Mesenchymal stem cell (in vitro differentiated cells and primary cell): ENCODE data around the gene TBC1D22A.

Experiments used
- DNase-seq: peaks from one replicate; pipeline ENCODE4 v3.0.0-alpha.2; 2013
- H2AFZ ChIP-seq: one replicate; pipeline ENCODE4 v1.6.1; 2013; ENCODE audit warnings: low read depth, mild to moderate bottlenecking, control low read depth, inconsistent platforms, low read length, moderate library complexity
- H2AK5ac ChIP-seq: 2 replicates; pipeline ENCODE4 v1.6.1; 2013; ENCODE audit warnings: low read length, moderate library complexity, mild to moderate bottlenecking, inconsistent platforms; ENCODE audit not compliant: severe bottlenecking
- H2BK120ac ChIP-seq: one replicate; pipeline ENCODE4 v1.6.1; 2013; ENCODE audit warnings: low read depth, mild to moderate bottlenecking, inconsistent platforms, low read length, moderate library complexity
- H2BK12ac ChIP-seq, 2 experiments: one replicate each; pipeline ENCODE4 v1.6.1; 2013; ENCODE audit warnings: inconsistent platforms in 2 of 2, low read length in 2 of 2, mild to moderate bottlenecking in 2 of 2, moderate library complexity in 2 of 2, control low read depth in 1 of 2
- H2BK15ac ChIP-seq: one replicate; pipeline ENCODE4 v1.6.1; 2013; ENCODE audit warnings: mild to moderate bottlenecking, low read depth, inconsistent platforms; ENCODE audit not compliant: poor library complexity, severe bottlenecking
- H2BK5ac ChIP-seq: 2 replicates; pipeline ENCODE4 v1.6.1; 2013; ENCODE audit warnings: low read depth, mild to moderate bottlenecking, low read length, control low read depth, inconsistent platforms; ENCODE audit not compliant: poor library complexity, severe bottlenecking
- H3K14ac ChIP-seq, 2 experiments: one replicate each; pipeline ENCODE4 v1.6.1; 2013; ENCODE audit warnings: inconsistent platforms in 2 of 2, low read length in 2 of 2, control low read depth in 1 of 2, mild to moderate bottlenecking in 1 of 2, moderate library complexity in 1 of 2
- H3K18ac ChIP-seq, 2 experiments: one replicate each; pipeline ENCODE4 v1.6.1; 2013; ENCODE audit warnings: inconsistent platforms in 2 of 2, low read length in 2 of 2, control low read depth in 1 of 2, low read depth in 1 of 2, mild to moderate bottlenecking in 1 of 2
- H3K23ac ChIP-seq, 2 experiments: one replicate each; pipeline ENCODE4 v1.6.1; 2013; ENCODE audit warnings: inconsistent platforms in 2 of 2, low read length in 2 of 2, mild to moderate bottlenecking in 2 of 2, moderate library complexity in 2 of 2, control low read depth in 1 of 2
- H3K27ac ChIP-seq: 2 replicates; pipeline ENCODE4 v1.5.1; 2013; ENCODE audit warnings: mild to moderate bottlenecking, moderate library complexity, low read length, control low read depth, inconsistent platforms; ENCODE audit not compliant: poor library complexity, severe bottlenecking
- H3K27me3 ChIP-seq, 2 experiments: 2 replicates each; pipeline versions ENCODE4 v1.6.1 to v1.7.0; 2013; ENCODE audit warnings: low read length in 2 of 2, mild to moderate bottlenecking in 2 of 2, moderate library complexity in 2 of 2, control low read depth in 1 of 2, inconsistent platforms in 1 of 2; ENCODE audit not compliant: control insufficient read depth in 1 of 2, insufficient read depth in 1 of 2
- H3K36me3 ChIP-seq, 2 experiments: 2 replicates each; pipeline versions ENCODE4 v1.6.1 to v1.7.0; 2013; ENCODE audit warnings: low read length in 2 of 2, control low read depth in 1 of 2, inconsistent platforms in 1 of 2, low read depth in 1 of 2, mild to moderate bottlenecking in 1 of 2; ENCODE audit not compliant: insufficient read depth in 2 of 2, control insufficient read depth in 1 of 2
- H3K4ac ChIP-seq, 2 experiments: one replicate each; pipeline ENCODE4 v1.6.1; 2013; ENCODE audit warnings: inconsistent platforms in 2 of 2, low read length in 2 of 2, mild to moderate bottlenecking in 2 of 2, moderate library complexity in 2 of 2, control low read depth in 1 of 2, low read depth in 1 of 2
- H3K4me1 ChIP-seq: 2 replicates; pipeline ENCODE4 v1.6.1; 2013; ENCODE audit warnings: low read depth, low read length, control low read depth; ENCODE audit not compliant: control insufficient read depth, insufficient read depth
- H3K4me2 ChIP-seq: 2 replicates; pipeline ENCODE4 v1.6.1; 2013; ENCODE audit warnings: low read length, mild to moderate bottlenecking, inconsistent platforms; ENCODE audit not compliant: poor library complexity, severe bottlenecking
- H3K4me3 ChIP-seq, 2 experiments: 2 replicates each; pipeline versions ENCODE4 v1.5.1 to v1.7.0; 2013; ENCODE audit warnings: low read length in 2 of 2, mild to moderate bottlenecking in 2 of 2, control low read depth in 1 of 2, low read depth in 1 of 2; ENCODE audit not compliant: insufficient read depth in 1 of 2
- H3K79me1 ChIP-seq: replicated peaks from 2 replicates; pipeline ENCODE4 v1.6.1; 2013; ENCODE audit warnings: mild to moderate bottlenecking, control low read depth, low read length, inconsistent platforms; ENCODE audit not compliant: poor library complexity, severe bottlenecking
- H3K9ac ChIP-seq: 2 replicates; pipeline ENCODE4 v1.7.0; 2013; ENCODE audit warnings: mild to moderate bottlenecking, low read length, moderate library complexity
- H3K9me3 ChIP-seq: 2 replicates; pipeline ENCODE4 v1.7.0; 2013; ENCODE audit warnings: mild to moderate bottlenecking, low read length; ENCODE audit not compliant: control insufficient read depth
- H4K8ac ChIP-seq: one replicate; pipeline ENCODE4 v1.6.1; 2013; ENCODE audit warnings: inconsistent platforms, mild to moderate bottlenecking, low read length, moderate library complexity
- H4K91ac ChIP-seq: one replicate; pipeline ENCODE4 v1.6.1; 2013; ENCODE audit warnings: mild to moderate bottlenecking, low read length, inconsistent platforms
- WGBS: methylation state at CpG from one replicate; pipeline ENCODE4 v1.1.7; 2013; ENCODE audit warnings: mixed read lengths; 5-methylcytosine and 5-hydroxymethylcytosine counted together

TBC1D22A gene

DNA sequence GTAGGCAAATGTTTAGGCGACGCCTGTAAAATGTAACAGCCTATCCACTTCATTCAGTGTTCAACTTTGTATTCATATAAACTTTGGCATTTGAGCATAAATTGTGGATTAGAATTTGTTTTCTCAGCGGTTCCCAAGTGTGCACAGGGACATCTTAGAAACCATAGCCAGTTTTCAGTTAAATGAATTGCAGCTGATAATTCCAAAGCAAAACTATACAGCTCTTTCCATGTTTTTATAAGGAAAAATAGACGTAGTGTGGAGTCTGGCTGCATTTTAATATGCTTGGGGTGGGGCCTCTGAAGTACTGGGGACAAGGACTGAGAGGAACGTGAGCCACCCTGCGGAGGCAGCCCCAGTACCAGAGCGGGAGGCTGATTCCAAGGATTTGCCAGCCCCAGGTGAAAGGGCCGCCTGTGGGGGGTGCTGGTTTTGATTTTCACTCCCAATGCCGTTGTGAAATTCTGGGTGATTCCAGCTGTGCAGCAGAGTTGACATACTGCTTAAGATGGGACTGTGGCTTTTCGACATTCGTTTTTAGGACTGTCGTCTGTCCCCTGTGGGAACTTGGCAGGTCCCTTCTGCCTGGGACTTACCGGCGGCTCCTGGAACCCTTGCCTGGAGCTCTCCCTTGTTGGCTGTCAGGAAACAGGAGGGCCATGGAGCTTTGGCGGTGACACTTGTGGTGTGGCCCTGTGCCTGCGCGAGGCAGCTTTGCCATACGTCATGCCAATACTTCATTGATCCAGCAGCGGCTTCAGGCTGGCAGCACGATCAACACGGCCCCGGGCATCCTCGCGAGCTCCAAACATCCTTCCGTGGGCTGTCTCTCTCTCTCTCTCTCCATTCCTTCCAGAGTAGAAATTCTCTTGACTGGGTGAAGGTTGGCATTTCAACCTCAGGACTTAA, 370.9 kb downstream of the TBC1D22A start:
- H3K27ac ChIP-seq: no peak overlapping the region
- no peak overlapping the region for H4K91ac ChIP-seq
- no peak overlapping the region for H3K23ac ChIP-seq
- H2BK12ac ChIP-seq: no peak overlapping the region
- H3K4me3 ChIP-seq: no peak overlapping the region
- H3K9ac ChIP-seq: no peak overlapping the region
- H3K4me1 ChIP-seq: peaks cover 5% of the 10 kb centered on the region
- H3K18ac ChIP-seq: no peak overlapping the region
- no peak overlapping the region for H2AK5ac ChIP-seq
- H3K4ac ChIP-seq: no peak overlapping the region
- DNase-seq: no peak
- no peaks in the 10 kb centered on the region for H3K79me1 ChIP-seq
- no peak overlapping the region for H2BK5ac ChIP-seq
- no peak overlapping the region for H3K14ac ChIP-seq
- no peak overlapping the region for H2AFZ ChIP-seq
- WGBS: 89% methylated on average over 22 of the region's 25 CpGs
- H3K9me3 ChIP-seq: no peaks in the 10 kb centered on the region
- no peak overlapping the region for H2BK15ac ChIP-seq
- peaks cover 5 to 19% of the 10 kb centered on the region in 2 experiments for H3K36me3 ChIP-seq
- no peak overlapping the region for H4K8ac ChIP-seq
- H2BK120ac ChIP-seq: no peak overlapping the region
- no peak overlapping the region for H3K4me2 ChIP-seq
- H3K27me3 ChIP-seq: no peaks in the 10 kb centered on the region

DNA sequence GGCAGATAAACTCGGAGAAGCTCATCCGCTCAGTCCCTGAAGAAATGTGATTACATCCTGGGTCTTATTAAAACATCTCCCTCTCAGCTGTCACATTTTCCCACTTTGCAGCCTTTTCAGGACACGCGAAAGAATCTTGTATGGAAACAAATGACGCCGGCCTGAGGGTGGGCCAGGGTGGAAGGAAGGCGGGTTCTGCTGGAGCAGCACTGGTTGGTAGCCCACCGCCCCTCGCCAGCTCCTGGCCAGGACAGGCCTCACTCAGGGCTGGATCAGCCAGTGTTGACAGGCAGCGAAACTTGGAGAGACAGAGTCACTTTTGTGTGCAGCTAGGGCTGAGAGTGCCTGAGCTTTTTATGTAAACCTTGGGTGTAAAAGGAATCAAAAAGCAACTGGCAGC, 371.8 kb downstream of the TBC1D22A start:
- Histone ChIP-seq H3K14ac (no peak overlapping the region), H2AK5ac (no peak overlapping the region), H3K18ac (no peak overlapping the region), H4K91ac (no peak overlapping the region), H2BK15ac (no peak overlapping the region), H2AFZ (no peak overlapping the region), H3K4me1 (peaks cover 10% of the 10 kb centered on the region), H3K23ac (no peak overlapping the region), H3K27me3 (no peaks in the 10 kb centered on the region), H3K9me3 (no peaks in the 10 kb centered on the region), H3K4me3 (no peak overlapping the region), H3K9ac (no peak overlapping the region), H2BK12ac (no peak overlapping the region), H2BK5ac (no peak overlapping the region), H3K4me2 (no peak overlapping the region), H4K8ac (no peak overlapping the region), H3K36me3 (peaks cover 0 to 19% of the 10 kb centered on the region in 2 experiments), H3K79me1 (no peaks in the 10 kb centered on the region), H3K4ac (no peak overlapping the region), H2BK120ac (no peak overlapping the region), H3K27ac (no peak overlapping the region)
- DNase-seq: no peak
- 85% methylated on average over 10 of the region's 10 CpGs for WGBS

DNA sequence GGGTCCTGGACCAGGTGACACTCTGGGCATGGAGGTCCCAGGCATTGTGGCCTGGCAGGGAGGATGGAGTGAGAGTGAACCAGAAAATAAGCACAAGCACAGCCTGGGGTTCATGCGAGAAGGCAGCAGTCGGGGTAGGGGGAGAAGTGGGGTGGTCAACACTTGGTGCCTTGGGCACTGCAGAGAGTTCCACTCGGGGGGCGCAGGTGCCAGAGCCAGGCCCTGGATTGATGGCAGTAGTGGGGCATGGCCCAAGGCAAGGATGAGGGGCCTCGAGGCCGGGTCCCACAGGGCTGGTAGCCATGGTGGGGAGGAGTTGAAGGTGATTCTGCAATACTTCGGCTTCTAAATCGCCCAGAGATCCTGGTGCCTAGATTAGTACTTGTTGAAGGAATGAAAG, 372.9 kb downstream of the TBC1D22A start:
- no peaks in the 10 kb centered on the region for H3K9me3 ChIP-seq
- peaks cover 0 to 22% of the 10 kb centered on the region in 2 experiments for H3K36me3 ChIP-seq
- no peak overlapping the region for H3K14ac ChIP-seq
- H2AK5ac ChIP-seq: no peak overlapping the region
- no peak overlapping the region for H2BK120ac ChIP-seq
- H3K4me1 ChIP-seq: peaks cover 7% of the 10 kb centered on the region
- no peak overlapping the region for H4K91ac ChIP-seq
- H2BK15ac ChIP-seq: no peak overlapping the region
- no peak overlapping the region for H2BK12ac ChIP-seq
- no peak overlapping the region for H3K23ac ChIP-seq
- H2BK5ac ChIP-seq: no peak overlapping the region
- H3K18ac ChIP-seq: no peak overlapping the region
- H3K27me3 ChIP-seq: no peaks in the 10 kb centered on the region
- H3K4me3 ChIP-seq: no peak overlapping the region
- WGBS: 84% methylated on average over 8 of the region's 8 CpGs
- no peak overlapping the region for H3K4me2 ChIP-seq
- H2AFZ ChIP-seq: no peak overlapping the region
- H3K27ac ChIP-seq: no peak overlapping the region
- H3K9ac ChIP-seq: no peak overlapping the region
- no peak overlapping the region for H3K4ac ChIP-seq
- no peak for DNase-seq
- H4K8ac ChIP-seq: no peak overlapping the region
- no peaks in the 10 kb centered on the region for H3K79me1 ChIP-seq

DNA sequence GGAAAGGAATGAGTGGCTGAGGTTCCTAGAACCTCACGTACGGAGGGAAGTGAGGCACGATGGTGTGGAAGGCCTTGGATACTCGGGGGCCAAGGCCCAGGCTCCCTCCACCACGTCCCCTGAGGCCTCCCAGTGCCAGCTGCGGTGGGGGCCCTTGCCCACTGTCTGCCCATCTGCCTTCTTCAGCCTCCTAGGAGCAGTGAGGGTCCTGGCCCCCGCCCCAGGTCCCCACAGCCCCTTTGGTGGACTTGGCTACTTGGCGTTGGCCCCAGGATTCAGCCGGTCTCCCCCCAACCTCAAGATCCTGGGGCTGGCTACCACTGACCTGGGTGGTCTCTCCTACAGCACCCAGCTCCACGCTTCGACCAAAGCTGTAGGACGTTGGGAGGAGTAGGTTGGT, 373.6 kb downstream of the TBC1D22A start:
- H3K14ac ChIP-seq: no peak overlapping the region
- no peak overlapping the region for H2BK5ac ChIP-seq
- H4K8ac ChIP-seq: no peak overlapping the region
- H3K4me1 ChIP-seq: peaks cover 7% of the 10 kb centered on the region
- DNase-seq: no peak
- no peak overlapping the region for H3K4ac ChIP-seq
- H2AK5ac ChIP-seq: no peak overlapping the region
- H3K23ac ChIP-seq: no peak overlapping the region
- H3K18ac ChIP-seq: no peak overlapping the region
- H3K4me2 ChIP-seq: no peak overlapping the region
- no peak overlapping the region for H2BK12ac ChIP-seq
- 95% methylated on average over 12 of the region's 12 CpGs for WGBS
- H2BK120ac ChIP-seq: no peak overlapping the region
- no peak overlapping the region for H3K9ac ChIP-seq
- no peak overlapping the region for H2AFZ ChIP-seq
- no peak overlapping the region for H3K4me3 ChIP-seq
- no peaks in the 10 kb centered on the region for H3K27me3 ChIP-seq
- H3K79me1 ChIP-seq: no peaks in the 10 kb centered on the region
- H3K36me3 ChIP-seq: peaks cover 0 to 22% of the 10 kb centered on the region in 2 experiments
- H4K91ac ChIP-seq: no peak overlapping the region
- no peaks in the 10 kb centered on the region for H3K9me3 ChIP-seq
- no peak overlapping the region for H3K27ac ChIP-seq
- no peak overlapping the region for H2BK15ac ChIP-seq
